Choroid plexus epithelial cell (primary cell): ENCODE data around the gene ARHGAP26.
"Not testable (repeated sequence)": the region's sequence is repeated elsewhere in the genome, so short reads cannot be mapped to it uniquely, and the experiment has no call there.

Experiments used
- DNase-seq: peaks from one replicate; pipeline ENCODE4 v3.0.0-alpha.2; 2010; ENCODE audit warnings: low read depth
- H3K4me3 ChIP-seq: 2 replicates; pipeline ENCODE4 v1.5.1; 2011; ENCODE audit warnings: low read depth, mild to moderate bottlenecking, control low read depth, low read length, moderate library complexity
- CTCF ChIP-seq: conservative IDR thresholded peaks from 2 replicates; pipeline ENCODE4 v1.5.1; 2011; ENCODE audit warnings: low read depth, mild to moderate bottlenecking, control low read depth, inconsistent platforms, low read length, moderate library complexity

The ARHGAP26 gene

GRCh38 chr5:143111799-143112198 is 341.6 kb downstream of the ARHGAP26 start:
- no peak for TF ChIP-seq CTCF
- no peak for DNase-seq
- no peak overlapping the region for H3K4me3 ChIP-seq

GRCh38 chr5:143113461-143113860 is 343.3 kb downstream of the ARHGAP26 start:
- no peak for TF ChIP-seq CTCF
- no peak overlapping the region for H3K4me3 ChIP-seq
- no peak for DNase-seq

GRCh38 chr5:143114481-143114880 is 344.3 kb downstream of the ARHGAP26 start:
- no peak for TF ChIP-seq CTCF
- no peak overlapping the region for H3K4me3 ChIP-seq
- DNase-seq = no peak

- no peak for TF ChIP-seq CTCF
- no peak overlapping the region for H3K4me3 ChIP-seq
- no peak for DNase-seq
Observed at GRCh38 chr5:143115381-143115780, 345.2 kb downstream of the ARHGAP26 start.

- no peak for TF ChIP-seq CTCF
- no peak overlapping the region for H3K4me3 ChIP-seq
- DNase-seq = no peak
Observed at GRCh38 chr5:143116814-143117213, 346.6 kb downstream of the ARHGAP26 start.

- no peak for DNase-seq
- H3K4me3 ChIP-seq = no peak overlapping the region
- TF ChIP-seq CTCF = no peak
Observed at GRCh38 chr5:143117821-143118220, 347.6 kb downstream of the ARHGAP26 start.

- DNase-seq = no peak
- TF ChIP-seq CTCF = no peak
- no peak overlapping the region for H3K4me3 ChIP-seq
Observed at GRCh38 chr5:143118222-143118621, 348.0 kb downstream of the ARHGAP26 start.

GRCh38 chr5:143118818-143119217 is 348.6 kb downstream of the ARHGAP26 start:
- not testable (repeated sequence) for DNase-seq, H3K4me3 ChIP-seq
